ENCODE data around the gene PHC2.

Gene PHC2

GRCh38 chr1:33369764-33370163 is 61.1 kb downstream of the PHC2 start:
- DNase-seq (ENCODE audit: low spot score): no peak

GRCh38 chr1:33369081-33369480 is 61.8 kb downstream of the PHC2 start:
- no peak for DNase-seq (ENCODE audit: low spot score)

GRCh38 chr1:33368431-33368830 is 62.5 kb downstream of the PHC2 start:
- DNase-seq (ENCODE audit: low spot score): no peak

- DNase-seq (ENCODE audit: low spot score): peak; percentile 78
Measured at GRCh38 chr1:33367485-33368405, 63.1 kb downstream of the PHC2 start.

- no peak for DNase-seq (ENCODE audit: low spot score)
Measured at GRCh38 chr1:33366762-33367484, 64.0 kb downstream of the PHC2 start.

GRCh38 chr1:33365560-33365997 is 65.3 kb downstream of the PHC2 start:
- no peak for DNase-seq (ENCODE audit: low spot score)

GRCh38 chr1:33364565-33364918 is 66.4 kb downstream of the PHC2 start:
- DNase-seq (ENCODE audit: low spot score): no peak

GRCh38 chr1:33363470-33363861 is 67.4 kb downstream of the PHC2 start:
- DNase-seq (ENCODE audit: low spot score): no peak

- DNase-seq (ENCODE audit: low spot score): no peak
Measured at GRCh38 chr1:33363021-33363420, 67.9 kb downstream of the PHC2 start.

GRCh38 chr1:33361532-33362235 is 69.2 kb downstream of the PHC2 start:
- DNase-seq (ENCODE audit: low spot score): no peak

GRCh38 chr1:33360367-33360766 is 70.5 kb downstream of the PHC2 start:
- no peak for DNase-seq (ENCODE audit: low spot score)

GRCh38 chr1:33359931-33360330 is 71.0 kb downstream of the PHC2 start:
- DNase-seq (ENCODE audit: low spot score): no peak

- no peak for DNase-seq (ENCODE audit: low spot score)
Measured at GRCh38 chr1:33358795-33359503, 71.9 kb downstream of the PHC2 start.

GRCh38 chr1:33358114-33358794 is 72.6 kb downstream of the PHC2 start:
- no peak for DNase-seq (ENCODE audit: low spot score)

GRCh38 chr1:33357099-33357498 is 73.8 kb downstream of the PHC2 start:
- no peak for DNase-seq (ENCODE audit: low spot score)

GRCh38 chr1:33354707-33355316 is 76.1 kb downstream of the PHC2 start:
- DNase-seq (ENCODE audit: low spot score): no peak

- no peak for DNase-seq (ENCODE audit: low spot score)
Measured at GRCh38 chr1:33353531-33353930, 77.4 kb downstream of the PHC2 start.

GRCh38 chr1:33351281-33351660 is 79.6 kb downstream of the PHC2 start:
- DNase-seq (ENCODE audit: low spot score): no peak

- DNase-seq (ENCODE audit: low spot score): no peak
Measured at GRCh38 chr1:33350611-33351280, 80.1 kb downstream of the PHC2 start.

Measured in NAMALWA (cell line).